Liver (tissue), 9 donors: Measurements from ENCODE around the gene CEP250. TPM values are rescaled to one million over a fixed set of nuclear protein-coding genes. Genes with fewer than 3 reads are reported as not detected.

ENCODE experiments used
- DNase-seq: peaks from one replicate; pipeline ENCODE4 v3.0.0-alpha.2; 2017; ENCODE audit warnings: low spot score
- H3K27ac ChIP-seq, 2 donors: one replicate each; pipeline ENCODE4 v1.7.0; 2013; ENCODE audit warnings: inconsistent platforms in 2 of 2, low read length in 2 of 2, control low read depth in 1 of 2, low read depth in 1 of 2, mild to moderate bottlenecking in 1 of 2
- H3K27me3 ChIP-seq, 4 donors: one replicate each; pipeline versions ENCODE4 v1.6.1 to v1.7.0; 2013; ENCODE audit warnings: low read length in 3 of 4, inconsistent platforms in 1 of 4, mild to moderate bottlenecking in 1 of 4, moderate library complexity in 1 of 4; ENCODE audit not compliant: control insufficient read depth in 4 of 4, insufficient read depth in 4 of 4
- H3K36me3 ChIP-seq, 4 donors: one replicate each; pipeline versions ENCODE4 v1.6.1 to v1.7.0; 2013; ENCODE audit warnings: low read length in 3 of 4, mild to moderate bottlenecking in 3 of 4, low read depth in 1 of 4, moderate library complexity in 1 of 4; ENCODE audit not compliant: control insufficient read depth in 4 of 4, insufficient read depth in 3 of 4
- H3K4me1 ChIP-seq, 4 donors: one replicate each; pipeline versions ENCODE4 v1.6.1 to v1.7.0; 2013; ENCODE audit warnings: low read length in 3 of 4, mild to moderate bottlenecking in 3 of 4, moderate library complexity in 1 of 4; ENCODE audit not compliant: control insufficient read depth in 4 of 4, insufficient read depth in 4 of 4
- H3K4me3 ChIP-seq, 3 donors: one replicate each; pipeline versions ENCODE4 v1.6.1 to v1.7.0; 2013; ENCODE audit warnings: low read length in 3 of 3, control low read depth in 1 of 3, low read depth in 1 of 3, mild to moderate bottlenecking in 1 of 3
- H3K9ac ChIP-seq, 2 donors: one replicate each; pipeline ENCODE4 v1.7.0; 2013; ENCODE audit warnings: low read length in 2 of 2, mild to moderate bottlenecking in 2 of 2, moderate library complexity in 2 of 2, control low read depth in 1 of 2, low read depth in 1 of 2
- H3K9me3 ChIP-seq, 4 donors: one replicate each; pipeline versions ENCODE4 v1.6.1 to v1.7.0; 2013; ENCODE audit warnings: low read length in 3 of 4; ENCODE audit not compliant: control insufficient read depth in 4 of 4
- EGR1 ChIP-seq, 2 donors: IDR thresholded peaks; 2 replicates each; pipeline ENCODE4 v1.6.1; 2016 to 2018; ENCODE audit warnings: antibody characterized with exemption in 2 of 2, low read depth in 2 of 2
- FOXA1 ChIP-seq: IDR thresholded peaks from 2 replicates; pipeline ENCODE4 v1.6.1; 2016; ENCODE audit warnings: antibody characterized with exemption
- FOXA2 ChIP-seq: IDR thresholded peaks from 2 replicates; pipeline ENCODE4 v1.6.1; 2016; ENCODE audit warnings: antibody characterized with exemption
- GABPA ChIP-seq, 2 donors: IDR thresholded peaks in 1 of 2; conservative IDR thresholded peaks in 1 of 2; 2 replicates each; pipeline ENCODE4 v1.6.1; 2016; ENCODE audit warnings: antibody characterized with exemption in 2 of 2, mild to moderate bottlenecking in 1 of 2, moderate library complexity in 1 of 2
- HNF4A ChIP-seq, 2 donors: conservative IDR thresholded peaks; 2 replicates each; pipeline ENCODE4 v1.6.1; 2016; ENCODE audit warnings: antibody characterized with exemption in 2 of 2, mild to moderate bottlenecking in 2 of 2
- HNF4G ChIP-seq: IDR thresholded peaks from 2 replicates; pipeline ENCODE4 v1.6.1; 2016; ENCODE audit warnings: antibody characterized with exemption
- JUND ChIP-seq, 2 donors: IDR thresholded peaks; 2 replicates each; pipeline ENCODE4 v1.6.1; 2016; ENCODE audit warnings: antibody characterized with exemption in 2 of 2
- NR2F2 ChIP-seq: IDR thresholded peaks from 2 replicates; pipeline ENCODE4 v1.6.1; 2016; ENCODE audit warnings: antibody characterized with exemption
- RAD21 ChIP-seq, 2 donors: IDR thresholded peaks; 2 replicates each; pipeline ENCODE4 v1.6.1; 2016; ENCODE audit warnings: antibody characterized with exemption in 2 of 2, mild to moderate bottlenecking in 2 of 2
- RXRA ChIP-seq, 2 donors: IDR thresholded peaks; 2 replicates each; pipeline ENCODE4 v1.6.1; 2017 to 2018; ENCODE audit warnings: antibody characterized with exemption in 2 of 2, mild to moderate bottlenecking in 1 of 2
- SP1 ChIP-seq: IDR thresholded peaks from 2 replicates; pipeline ENCODE4 v1.6.1; 2018; ENCODE audit warnings: antibody characterized with exemption, mild to moderate bottlenecking
- TAF1 ChIP-seq: conservative IDR thresholded peaks from 2 replicates; pipeline ENCODE4 v1.6.1; 2016; ENCODE audit warnings: antibody characterized with exemption, mild to moderate bottlenecking
- YY1 ChIP-seq: IDR thresholded peaks from 2 replicates; pipeline ENCODE4 v1.6.1; 2016; ENCODE audit warnings: antibody characterized with exemption, mild to moderate bottlenecking
- WGBS: extraction: QIAGEN DNeasy Blood & Tissue Kit; methylation state at CpG from one replicate; pipeline ENCODE4 v1.1.7; 2013; 5-methylcytosine and 5-hydroxymethylcytosine counted together
- polyA plus RNA-seq, 2 donors: library from polyadenylated mRNA; stranded (reverse) in 1 of 2; unstranded in 1 of 2; fragments of 200-250 nt in 1 of 2; fragments of >200 nt in 1 of 2; fragmentation: Nextera tagmentation in 1 of 2; extraction: Ambion mirVana in 1 of 2; gene quantifications; one replicate each; pipeline versions ENCODE4 v1.2.1 to v1.2.3, GENCODE V29; 2013 to 2015
- total RNA-seq, 2 donors: library from RNA; depleted of rRNA; stranded (reverse); fragments of >200 nt; gene quantifications; one replicate each; pipeline ENCODE4 v1.2.3, GENCODE V29; 2014
- TF ChIP-seq, protein P1 (sequence below): IDR thresholded peaks from 2 replicates; pipeline ENCODE4 v1.6.1; 2016; ENCODE audit warnings: antibody characterized with exemption
- TF ChIP-seq, protein P2 (sequence below): IDR thresholded peaks from 2 replicates; pipeline ENCODE4 v1.6.1; 2016; ENCODE audit warnings: antibody characterized with exemption
- TF ChIP-seq, protein P3 (sequence below): IDR thresholded peaks from 2 replicates; pipeline ENCODE4 v1.6.1; 2016; ENCODE audit warnings: antibody characterized with exemption
- TF ChIP-seq, protein P4 (sequence below): IDR thresholded peaks from 2 replicates; pipeline ENCODE4 v1.6.1; 2016; ENCODE audit warnings: antibody characterized with exemption, mild to moderate bottlenecking
- TF ChIP-seq, protein P5 (sequence below): fragments of 150-350 bp; IDR thresholded peaks from 2 replicates; pipeline ENCODE4 v1.5.1; 2017; ENCODE audit warnings: improper control_type of control experiment, low read depth, low read length; ENCODE audit not compliant: missing input control
- donor health status: healthy.
- donor health status: healthy.
- donor health status: healthy.
- donor health status: healthy.
- donor health status: healthy.

CEP250 gene
- total and polyA plus RNA-seq, 4 donors, result 3.4 to 13.3 (median 8.3) TPM

DNA sequence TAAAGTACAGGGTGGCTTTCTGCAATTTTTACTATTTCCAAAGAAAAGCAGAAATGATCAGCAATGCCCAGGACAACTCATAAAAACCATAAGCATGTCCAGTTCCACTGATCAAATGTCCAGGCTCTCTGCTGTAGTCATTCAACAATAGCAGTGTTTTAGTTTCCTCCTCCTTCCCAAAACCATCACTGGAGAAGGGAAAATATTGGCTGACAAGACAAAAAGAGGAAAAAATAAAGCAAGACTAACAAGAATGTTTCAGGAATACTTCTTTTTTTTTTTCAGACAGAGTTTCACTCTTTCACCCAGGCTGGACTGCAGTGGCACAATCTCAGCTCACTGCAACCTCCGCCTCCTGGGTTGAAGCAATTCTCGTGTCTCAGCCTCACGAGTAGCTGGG lies 45.9 kb upstream of the CEP250 start:
- Histone ChIP-seq H3K27ac (no peak overlapping the region), H3K9me3 (no peaks in the 10 kb centered on the region), H3K4me3 (no peak overlapping the region), H3K27me3 (no peaks in the 10 kb centered on the region), H3K4me1 (peaks cover 0 to 13% (median 10%) of the 10 kb centered on the region in 4 donors), H3K36me3 (peaks cover 4 to 19% (median 14%) of the 10 kb centered on the region in 4 donors), H3K9ac (no peak overlapping the region)
- TF ChIP-seq RAD21 (IDR thresholded peaks at IDR 0.05) (no peak), EGR1 (IDR thresholded peaks at IDR 0.05; ENCODE audit: low read depth in 2 of 2) (no peak), HNF4A (conservative IDR thresholded peaks at IDR 0.05) (no peak), FOXA2 (no peak), JUND (IDR thresholded peaks at IDR 0.05) (no peak), YY1 (no peak), SP1 (no peak), GABPA (IDR thresholded peaks at IDR 0.05 in 1 of 2, conservative IDR thresholded peaks at IDR 0.05 in 1 of 2) (no peak), HNF4G (no peak), RXRA (IDR thresholded peaks at IDR 0.05) (no peak), TAF1 (no peak), FOXA1 (no peak), NR2F2 (no peak)
- TF ChIP-seq, protein P1, sequence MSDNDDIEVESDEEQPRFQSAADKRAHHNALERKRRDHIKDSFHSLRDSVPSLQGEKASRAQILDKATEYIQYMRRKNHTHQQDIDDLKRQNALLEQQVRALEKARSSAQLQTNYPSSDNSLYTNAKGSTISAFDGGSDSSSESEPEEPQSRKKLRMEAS, result no peak
- TF ChIP-seq, protein P2, sequence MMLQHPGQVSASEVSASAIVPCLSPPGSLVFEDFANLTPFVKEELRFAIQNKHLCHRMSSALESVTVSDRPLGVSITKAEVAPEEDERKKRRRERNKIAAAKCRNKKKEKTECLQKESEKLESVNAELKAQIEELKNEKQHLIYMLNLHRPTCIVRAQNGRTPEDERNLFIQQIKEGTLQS, result no peak
- TF ChIP-seq, protein P3, sequence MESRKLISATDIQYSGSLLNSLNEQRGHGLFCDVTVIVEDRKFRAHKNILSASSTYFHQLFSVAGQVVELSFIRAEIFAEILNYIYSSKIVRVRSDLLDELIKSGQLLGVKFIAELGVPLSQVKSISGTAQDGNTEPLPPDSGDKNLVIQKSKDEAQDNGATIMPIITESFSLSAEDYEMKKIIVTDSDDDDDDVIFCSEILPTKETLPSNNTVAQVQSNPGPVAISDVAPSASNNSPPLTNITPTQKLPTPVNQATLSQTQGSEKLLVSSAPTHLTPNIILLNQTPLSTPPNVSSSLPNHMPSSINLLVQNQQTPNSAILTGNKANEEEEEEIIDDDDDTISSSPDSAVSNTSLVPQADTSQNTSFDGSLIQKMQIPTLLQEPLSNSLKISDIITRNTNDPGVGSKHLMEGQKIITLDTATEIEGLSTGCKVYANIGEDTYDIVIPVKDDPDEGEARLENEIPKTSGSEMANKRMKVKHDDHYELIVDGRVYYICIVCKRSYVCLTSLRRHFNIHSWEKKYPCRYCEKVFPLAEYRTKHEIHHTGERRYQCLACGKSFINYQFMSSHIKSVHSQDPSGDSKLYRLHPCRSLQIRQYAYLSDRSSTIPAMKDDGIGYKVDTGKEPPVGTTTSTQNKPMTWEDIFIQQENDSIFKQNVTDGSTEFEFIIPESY, result no peak
- TF ChIP-seq, protein P4, sequence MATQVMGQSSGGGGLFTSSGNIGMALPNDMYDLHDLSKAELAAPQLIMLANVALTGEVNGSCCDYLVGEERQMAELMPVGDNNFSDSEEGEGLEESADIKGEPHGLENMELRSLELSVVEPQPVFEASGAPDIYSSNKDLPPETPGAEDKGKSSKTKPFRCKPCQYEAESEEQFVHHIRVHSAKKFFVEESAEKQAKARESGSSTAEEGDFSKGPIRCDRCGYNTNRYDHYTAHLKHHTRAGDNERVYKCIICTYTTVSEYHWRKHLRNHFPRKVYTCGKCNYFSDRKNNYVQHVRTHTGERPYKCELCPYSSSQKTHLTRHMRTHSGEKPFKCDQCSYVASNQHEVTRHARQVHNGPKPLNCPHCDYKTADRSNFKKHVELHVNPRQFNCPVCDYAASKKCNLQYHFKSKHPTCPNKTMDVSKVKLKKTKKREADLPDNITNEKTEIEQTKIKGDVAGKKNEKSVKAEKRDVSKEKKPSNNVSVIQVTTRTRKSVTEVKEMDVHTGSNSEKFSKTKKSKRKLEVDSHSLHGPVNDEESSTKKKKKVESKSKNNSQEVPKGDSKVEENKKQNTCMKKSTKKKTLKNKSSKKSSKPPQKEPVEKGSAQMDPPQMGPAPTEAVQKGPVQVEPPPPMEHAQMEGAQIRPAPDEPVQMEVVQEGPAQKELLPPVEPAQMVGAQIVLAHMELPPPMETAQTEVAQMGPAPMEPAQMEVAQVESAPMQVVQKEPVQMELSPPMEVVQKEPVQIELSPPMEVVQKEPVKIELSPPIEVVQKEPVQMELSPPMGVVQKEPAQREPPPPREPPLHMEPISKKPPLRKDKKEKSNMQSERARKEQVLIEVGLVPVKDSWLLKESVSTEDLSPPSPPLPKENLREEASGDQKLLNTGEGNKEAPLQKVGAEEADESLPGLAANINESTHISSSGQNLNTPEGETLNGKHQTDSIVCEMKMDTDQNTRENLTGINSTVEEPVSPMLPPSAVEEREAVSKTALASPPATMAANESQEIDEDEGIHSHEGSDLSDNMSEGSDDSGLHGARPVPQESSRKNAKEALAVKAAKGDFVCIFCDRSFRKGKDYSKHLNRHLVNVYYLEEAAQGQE, result no peak
- TF ChIP-seq, protein P5, sequence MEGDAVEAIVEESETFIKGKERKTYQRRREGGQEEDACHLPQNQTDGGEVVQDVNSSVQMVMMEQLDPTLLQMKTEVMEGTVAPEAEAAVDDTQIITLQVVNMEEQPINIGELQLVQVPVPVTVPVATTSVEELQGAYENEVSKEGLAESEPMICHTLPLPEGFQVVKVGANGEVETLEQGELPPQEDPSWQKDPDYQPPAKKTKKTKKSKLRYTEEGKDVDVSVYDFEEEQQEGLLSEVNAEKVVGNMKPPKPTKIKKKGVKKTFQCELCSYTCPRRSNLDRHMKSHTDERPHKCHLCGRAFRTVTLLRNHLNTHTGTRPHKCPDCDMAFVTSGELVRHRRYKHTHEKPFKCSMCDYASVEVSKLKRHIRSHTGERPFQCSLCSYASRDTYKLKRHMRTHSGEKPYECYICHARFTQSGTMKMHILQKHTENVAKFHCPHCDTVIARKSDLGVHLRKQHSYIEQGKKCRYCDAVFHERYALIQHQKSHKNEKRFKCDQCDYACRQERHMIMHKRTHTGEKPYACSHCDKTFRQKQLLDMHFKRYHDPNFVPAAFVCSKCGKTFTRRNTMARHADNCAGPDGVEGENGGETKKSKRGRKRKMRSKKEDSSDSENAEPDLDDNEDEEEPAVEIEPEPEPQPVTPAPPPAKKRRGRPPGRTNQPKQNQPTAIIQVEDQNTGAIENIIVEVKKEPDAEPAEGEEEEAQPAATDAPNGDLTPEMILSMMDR, result no peak
- DNase-seq, result no peak
- 83% methylated on average over 3 of the region's 3 CpGs for WGBS
